ENCODE data around the gene SORCS1.

SORCS1 gene

GRCh38 chr10:107103174-107104025 is 61.1 kb downstream of the SORCS1 start:
- DNase-seq = no peak

GRCh38 chr10:107098326-107098725 is 66.2 kb downstream of the SORCS1 start:
- no peak for DNase-seq

- no peak for DNase-seq
Observed at GRCh38 chr10:107094824-107095522, 69.5 kb downstream of the SORCS1 start.

- DNase-seq = no peak
Observed at GRCh38 chr10:107092321-107092720, 72.2 kb downstream of the SORCS1 start.

GRCh38 chr10:107091126-107091525 is 73.4 kb downstream of the SORCS1 start:
- no peak for DNase-seq

GRCh38 chr10:107085665-107086525 is 78.6 kb downstream of the SORCS1 start:
- DNase-seq = no peak

- no peak for DNase-seq
Observed at GRCh38 chr10:107083388-107084009, 81.0 kb downstream of the SORCS1 start.

GRCh38 chr10:107081644-107082043 is 82.9 kb downstream of the SORCS1 start:
- no peak for DNase-seq

GRCh38 chr10:107075117-107075516 is 89.4 kb downstream of the SORCS1 start:
- no peak for DNase-seq

GRCh38 chr10:107072786-107073185 is 91.7 kb downstream of the SORCS1 start:
- no peak for DNase-seq

- no peak for DNase-seq
Observed at GRCh38 chr10:107072028-107072427, 92.5 kb downstream of the SORCS1 start.

GRCh38 chr10:107071301-107071700 is 93.2 kb downstream of the SORCS1 start:
- no peak for DNase-seq

GRCh38 chr10:107067843-107068242 is 96.7 kb downstream of the SORCS1 start:
- DNase-seq = no peak

GRCh38 chr10:107064075-107064474 is 100.4 kb downstream of the SORCS1 start:
- no peak for DNase-seq

- no peak for DNase-seq
Observed at GRCh38 chr10:107059872-107060271, 104.6 kb downstream of the SORCS1 start.

- no peak for DNase-seq
Observed at GRCh38 chr10:107059068-107059804, 105.3 kb downstream of the SORCS1 start.

- no peak for DNase-seq
Observed at GRCh38 chr10:107058331-107058730, 106.2 kb downstream of the SORCS1 start.

- no peak for DNase-seq
Observed at GRCh38 chr10:107056182-107056581, 108.3 kb downstream of the SORCS1 start.

GRCh38 chr10:107054469-107055156 is 109.9 kb downstream of the SORCS1 start:
- no peak for DNase-seq

GRCh38 chr10:107051769-107052168 is 112.7 kb downstream of the SORCS1 start:
- no peak for DNase-seq

GRCh38 chr10:107043461-107043860 is 121.0 kb downstream of the SORCS1 start:
- no peak for DNase-seq
